Vagina (tissue), 2 donors: Measurements from ENCODE around the gene SAC3D1. TPM values are rescaled to one million over a fixed set of nuclear protein-coding genes. Genes with fewer than 3 reads are reported as not detected.

Source experiments
- DNase-seq, 2 donors: peaks; one replicate each; pipeline ENCODE4 v3.0.0-alpha.2; 2017; ENCODE audit errors: extremely low spot score in 2 of 2
- H3K27ac ChIP-seq: fragments of 200-600 bp; sonication (generic); one replicate; pipeline ENCODE4 v1.5.1; 2019
- H3K27me3 ChIP-seq: fragments of 200-600 bp; sonication (generic); one replicate; pipeline ENCODE4 v1.5.1; 2019
- H3K36me3 ChIP-seq, 2 donors: fragments of 200-600 bp; sonication (generic); one replicate each; pipeline ENCODE4 v1.5.1; 2017 to 2019
- H3K4me1 ChIP-seq: fragments of 200-600 bp; sonication (generic); one replicate; pipeline ENCODE4 v1.5.1; 2019
- H3K4me3 ChIP-seq, 2 donors: fragments of 200-600 bp; sonication (generic); 1 replicate in 1 of 2; 2 replicates in 1 of 2; pipeline ENCODE4 v1.5.1; 2016 to 2019
- H3K9me3 ChIP-seq: fragments of 200-600 bp; sonication (generic); one replicate; pipeline ENCODE4 v1.5.1; 2019
- CTCF ChIP-seq, 3 experiments: fragments of 450-650 bp in 2 of 3; fragments of 200-600 bp in 1 of 3; sonication (generic) in 1 of 3; IDR thresholded peaks; one replicate each; pipeline ENCODE4 v1.5.1; 2017 to 2019; ENCODE audit warnings: antibody characterized with exemption in 3 of 3, mild to moderate bottlenecking in 2 of 3, moderate library complexity in 2 of 3
- POLR2A ChIP-seq, 2 donors: fragments of 450-650 bp; IDR thresholded peaks; one replicate each; pipeline ENCODE4 v1.6.1; 2017; ENCODE audit warnings: antibody characterized with exemption in 2 of 2, mild to moderate bottlenecking in 2 of 2, moderate library complexity in 2 of 2
- POLR2AphosphoS5 ChIP-seq, 2 donors: sonication (generic); formaldehyde crosslinking; IDR thresholded peaks; one replicate each; pipeline ENCODE4 v1.9.0; 2017; ENCODE audit warnings: antibody characterized with exemption in 2 of 2, mild to moderate bottlenecking in 2 of 2, low read depth in 1 of 2; ENCODE audit not compliant: insufficient read depth in 1 of 2
- intact Hi-C: fragments of 100-400 bp; cut with DNase I; formaldehyde crosslinking; loops from one replicate; pipeline ENCODE4 v1.15.1; 2023
- total RNA-seq: library from RNA; depleted of rRNA; stranded (reverse); fragments of >200 nt; gene quantifications from one replicate; pipeline ENCODE4 v1.2.3, GENCODE V29; 2016

Gene SAC3D1
- total RNA-seq, 1 donor from 2014 or later, result 11.8 TPM

- H3K27ac ChIP-seq, result no peak overlapping the region
- peaks cover 3% of the 10 kb centered on the region for H3K4me1 ChIP-seq
- H3K36me3 ChIP-seq, result no peaks in the 10 kb centered on the region
- no peak overlapping the region for H3K4me3 ChIP-seq
- no peak for TF ChIP-seq POLR2A (IDR thresholded peaks at IDR 0.05)
- no peak for TF ChIP-seq CTCF (IDR thresholded peaks at IDR 0.05)
- TF ChIP-seq POLR2AphosphoS5 (IDR thresholded peaks at IDR 0.05; ENCODE audit: insufficient read depth in 1 of 2, low read depth in 1 of 2), result no peak
- intact Hi-C loops, result no loop called here
- no peaks in the 10 kb centered on the region for H3K9me3 ChIP-seq
- H3K27me3 ChIP-seq, result no peaks in the 10 kb centered on the region
- no peak for DNase-seq
These were observed 33.0 kb upstream of the SAC3D1 start for GRCh38 chr11:65008016-65008415.

- Histone ChIP-seq H3K27ac (no peak overlapping the region), H3K27me3 (no peaks in the 10 kb centered on the region), H3K4me1 (peaks cover 6% of the 10 kb centered on the region), H3K9me3 (no peaks in the 10 kb centered on the region), H3K4me3 (no peak overlapping the region), H3K36me3 (no peaks in the 10 kb centered on the region)
- intact Hi-C loops, result no loop called here
- no peak for DNase-seq
- no peak for TF ChIP-seq POLR2AphosphoS5 (IDR thresholded peaks at IDR 0.05; ENCODE audit: insufficient read depth in 1 of 2, low read depth in 1 of 2)
- no peak for TF ChIP-seq CTCF (IDR thresholded peaks at IDR 0.05)
- no peak for TF ChIP-seq POLR2A (IDR thresholded peaks at IDR 0.05)
These were observed 32.1 kb upstream of the SAC3D1 start for GRCh38 chr11:65008873-65009272.

GRCh38 chr11:65013130-65013887, 27.7 kb upstream of the SAC3D1 start:
- peak in 1 of 2 donors; percentile 92 for DNase-seq
- Histone ChIP-seq H3K27me3 (no peaks in the 10 kb centered on the region), H3K36me3 (peaks cover 0 to under 1% of the 10 kb centered on the region in 2 donors), H3K4me1 (peaks cover 19% of the 10 kb centered on the region), H3K27ac (peak overlapping the region; percentile 98), H3K4me3 (peak overlapping the region; percentile 72 to 74), H3K9me3 (no peaks in the 10 kb centered on the region)
- TF ChIP-seq POLR2AphosphoS5 (IDR thresholded peaks at IDR 0.05; ENCODE audit: insufficient read depth in 1 of 2, low read depth in 1 of 2) (peak; percentile 35 to 92), CTCF (IDR thresholded peaks at IDR 0.05) (peak in 2 of 3 experiments; percentile 42 to 85), POLR2A (IDR thresholded peaks at IDR 0.05) (peak in 1 of 2 donors; percentile 22)
- intact Hi-C loops, result loop anchor here (5.0 kb wide), 1 partner anchor 104 kb away; the partner anchor contains the start of gene ZNHIT2

- Histone ChIP-seq H3K4me1 (peaks cover 19% of the 10 kb centered on the region), H3K27ac (peak within 1 kb of the TSS; percentile 98), H3K9me3 (no peaks in the 10 kb centered on the region), H3K27me3 (no peaks in the 10 kb centered on the region), H3K36me3 (peaks cover 0 to 8% of the 10 kb centered on the region in 2 donors), H3K4me3 (peak within 1 kb of the TSS; percentile 72 to 74)
- DNase-seq, result peak in 1 of 2 donors; percentile 93
- intact Hi-C loops, result loop anchor here (5.0 kb wide), 1 partner anchor 103 kb away; the partner anchor contains the start of gene ZNHIT2
- TF ChIP-seq POLR2AphosphoS5 (IDR thresholded peaks at IDR 0.05; ENCODE audit: insufficient read depth in 1 of 2, low read depth in 1 of 2) (peak; percentile 50 to 87), CTCF (IDR thresholded peaks at IDR 0.05) (peak; percentile 28 to 92 (median 78)), POLR2A (IDR thresholded peaks at IDR 0.05) (peak in 1 of 2 donors; percentile 41)
These were observed 26.9 kb upstream of the SAC3D1 start, which contains the start of gene ARL2 for GRCh38 chr11:65013888-65014725. Gene ARL2, plus strand, starts transcription at chr11:65014160. Its CDS starts 48 bp downstream, at chr11:65014208.
